Measurements from ENCODE around the gene SMTNL2. TPM values are rescaled to one million over a fixed set of nuclear protein-coding genes. Genes with fewer than 3 reads are reported as not detected.

SMTNL2 gene
- total RNA-seq, 2 donors from 2014 or later: 0.51 to 0.79 TPM

GRCh38 chr17:4632581-4632920 lies 48.2 kb downstream of the SMTNL2 start:
- Mint-ChIP-seq H3K36me3 (ENCODE audit: low read depth) (no peaks in the 10 kb centered on the region), H3K27ac (peak overlapping the region; percentile 14), H3K9me3 (no peaks in the 10 kb centered on the region), H3K4me3 (no peak overlapping the region), H3K27me3 (ENCODE audit: insufficient read depth) (peaks cover 33% of the 10 kb centered on the region), H3K4me1 (peaks cover 4% of the 10 kb centered on the region)
- H3K27ac ChIP-seq (ENCODE audit: low read depth, low read length): no peak overlapping the region
- no peak for TF ChIP-seq CTCF (conservative IDR thresholded peaks at IDR 0.05)
- H3K9ac ChIP-seq (ENCODE audit: extremely low read depth, low read length, poor library complexity, severe bottlenecking): no peak overlapping the region
- DNase-seq: no peak
- H3K4me3 ChIP-seq (ENCODE audit: low read length): no peak overlapping the region
- no peaks in the 10 kb centered on the region for H3K36me3 ChIP-seq (ENCODE audit: control insufficient read depth, insufficient read depth, low read length)
- no peaks in the 10 kb centered on the region for H3K4me1 ChIP-seq (ENCODE audit: control insufficient read depth, insufficient read depth, low read length)
- peaks cover 26% of the 10 kb centered on the region for H3K27me3 ChIP-seq (ENCODE audit: control insufficient read depth, insufficient read depth, low read length, poor library complexity, severe bottlenecking)
- H3K9me3 ChIP-seq (ENCODE audit: control insufficient read depth, low read length): no peaks in the 10 kb centered on the region
- 64 to 73% methylated on average over 7 of the region's 7 CpGs for WGBS, 2 experiments (ENCODE audit: insufficient coverage in 1 of 2, insufficient read length in 1 of 2)

- Mint-ChIP-seq H3K36me3 (ENCODE audit: low read depth) (no peaks in the 10 kb centered on the region), H3K4me1 (peaks cover 4% of the 10 kb centered on the region), H3K27me3 (ENCODE audit: insufficient read depth) (peaks cover 41% of the 10 kb centered on the region), H3K27ac (no peak overlapping the region), H3K9me3 (no peaks in the 10 kb centered on the region), H3K4me3 (no peak overlapping the region)
- no peak for DNase-seq
- Histone ChIP-seq H3K9me3 (ENCODE audit: control insufficient read depth, low read length) (no peaks in the 10 kb centered on the region), H3K9ac (ENCODE audit: extremely low read depth, low read length, poor library complexity, severe bottlenecking) (no peak overlapping the region), H3K4me3 (ENCODE audit: low read length) (no peak overlapping the region), H3K27me3 (ENCODE audit: control insufficient read depth, insufficient read depth, low read length, poor library complexity, severe bottlenecking) (peaks cover 33% of the 10 kb centered on the region), H3K4me1 (ENCODE audit: control insufficient read depth, insufficient read depth, low read length) (no peaks in the 10 kb centered on the region), H3K36me3 (ENCODE audit: control insufficient read depth, insufficient read depth, low read length) (no peaks in the 10 kb centered on the region), H3K27ac (ENCODE audit: low read depth, low read length) (no peak overlapping the region)
- TF ChIP-seq CTCF (conservative IDR thresholded peaks at IDR 0.05): no peak
- 80 to 88% methylated on average over 1 to 2 of the region's 2 CpGs for WGBS, 2 experiments (ENCODE audit: insufficient coverage in 1 of 2, insufficient read length in 1 of 2)
Measured at GRCh38 chr17:4633643-4634042, 49.3 kb downstream of the SMTNL2 start.

- H3K27me3 Mint-ChIP-seq (ENCODE audit: insufficient read depth): peaks cover 50% of the 10 kb centered on the region
Measured at GRCh38 chr17:4634976-4635375, 50.6 kb downstream of the SMTNL2 start.

More at GRCh38 chr17:4634976-4635375, 50.6 kb downstream of the SMTNL2 start:
- Mint-ChIP-seq H3K27ac (no peak overlapping the region), H3K9me3 (no peaks in the 10 kb centered on the region), H3K36me3 (ENCODE audit: low read depth) (no peaks in the 10 kb centered on the region), H3K4me1 (peaks cover 4% of the 10 kb centered on the region), H3K4me3 (no peak overlapping the region)
- H3K27ac ChIP-seq (ENCODE audit: low read depth, low read length): no peak overlapping the region
- no peaks in the 10 kb centered on the region for H3K36me3 ChIP-seq (ENCODE audit: control insufficient read depth, insufficient read depth, low read length)
- no peak for DNase-seq
- H3K9ac ChIP-seq (ENCODE audit: extremely low read depth, low read length, poor library complexity, severe bottlenecking): no peak overlapping the region
- H3K4me3 ChIP-seq (ENCODE audit: low read length): no peak overlapping the region
- 88 to 92% methylated on average over 2 to 4 of the region's 4 CpGs for WGBS, 2 experiments (ENCODE audit: insufficient coverage in 1 of 2, insufficient read length in 1 of 2)
- no peaks in the 10 kb centered on the region for H3K9me3 ChIP-seq (ENCODE audit: control insufficient read depth, low read length)
- H3K4me1 ChIP-seq (ENCODE audit: control insufficient read depth, insufficient read depth, low read length): no peaks in the 10 kb centered on the region
- H3K27me3 ChIP-seq (ENCODE audit: control insufficient read depth, insufficient read depth, low read length, poor library complexity, severe bottlenecking): peaks cover 43% of the 10 kb centered on the region
- TF ChIP-seq CTCF (conservative IDR thresholded peaks at IDR 0.05): no peak
